ENCODE results near the gene AKAP8L.
"Not testable (repeated sequence)": the region's sequence is repeated elsewhere in the genome, so short reads cannot be mapped to it uniquely, and the experiment has no call there.

AKAP8L gene

DNA sequence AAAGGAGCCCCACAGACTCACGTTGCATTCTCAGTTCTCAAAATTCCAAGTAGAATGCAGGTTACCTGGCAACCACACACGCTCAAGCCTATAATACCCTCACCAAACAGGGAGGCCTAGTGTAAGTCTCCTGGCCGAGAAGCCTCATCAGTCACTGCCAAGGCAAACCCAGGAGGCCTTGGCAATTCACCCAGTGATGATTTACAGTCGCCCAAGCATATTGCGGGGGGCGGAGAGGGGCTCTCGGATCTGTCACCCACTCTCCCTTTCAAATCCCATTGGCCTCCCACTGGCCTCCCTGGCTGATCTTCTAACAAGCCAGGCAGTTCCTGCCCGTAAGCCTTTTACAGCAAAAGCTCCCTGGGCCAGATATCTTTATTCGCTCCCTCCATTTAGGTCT lies 1.1 kb downstream of the AKAP8L start:
- DNase-seq (ENCODE audit: low read depth in 2 of 2) = no peak

GRCh38 chr19:15412832-15413231 lies 6.0 kb downstream of the AKAP8L start:
- no peak for DNase-seq (ENCODE audit: low read depth in 2 of 2)

DNA sequence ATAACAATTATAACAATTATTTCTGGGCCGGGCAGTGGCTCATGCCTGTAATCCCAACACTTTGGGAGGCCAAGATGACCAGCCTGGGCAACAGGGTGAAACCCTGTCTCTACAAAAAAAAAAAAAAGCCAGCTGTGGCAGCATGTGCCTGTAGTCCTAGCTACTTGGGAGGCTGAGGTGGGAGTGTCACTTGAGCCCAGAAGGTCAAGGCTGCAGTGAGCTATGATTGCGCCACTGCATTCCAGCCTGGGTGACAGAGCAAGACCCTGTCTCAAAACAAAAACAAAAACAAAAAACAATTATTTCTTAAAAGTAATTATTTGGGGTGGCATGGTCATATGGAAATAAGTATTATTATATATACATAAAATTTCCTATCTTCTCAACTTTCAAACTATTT lies 7.4 kb downstream of the AKAP8L start:
- not testable (repeated sequence) for DNase-seq (ENCODE audit: low read depth in 2 of 2)

- no peak for DNase-seq (ENCODE audit: low read depth in 2 of 2)
Measured at GRCh38 chr19:15404780-15405211, 14.0 kb downstream of the AKAP8L start.

DNA sequence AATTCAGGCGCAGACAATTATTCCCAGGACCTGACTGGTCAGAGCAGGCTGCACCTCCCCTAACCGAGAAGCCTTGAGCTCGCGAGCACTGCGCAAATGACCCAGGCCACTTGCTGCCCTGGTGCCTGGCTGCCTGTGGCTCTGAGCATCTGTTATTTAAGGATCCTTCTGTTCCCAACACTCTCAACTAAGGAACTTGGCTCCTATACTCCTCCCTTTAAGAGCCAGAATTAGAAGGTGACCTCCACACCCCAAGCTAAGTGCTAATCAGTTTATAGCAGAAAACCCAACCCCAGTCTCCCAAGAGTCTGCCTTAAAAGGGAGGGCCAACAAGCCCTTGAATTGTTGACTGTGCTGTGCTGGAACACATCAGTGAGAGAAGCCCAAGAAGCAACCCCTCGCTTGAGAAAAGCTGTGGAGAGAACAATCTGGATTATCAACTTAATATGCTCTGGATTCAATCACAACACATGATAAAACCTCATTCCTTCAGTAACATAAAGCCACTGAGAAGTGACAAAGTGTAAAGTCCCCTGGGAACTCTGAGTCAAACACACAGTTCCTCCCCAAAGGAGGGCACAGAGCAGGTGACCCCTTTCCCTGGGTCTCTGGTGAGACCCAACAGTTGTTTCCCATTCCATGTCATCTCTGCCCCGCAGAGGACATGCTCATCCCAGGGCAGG lies 14.6 kb downstream of the AKAP8L start:
- no peak for DNase-seq (ENCODE audit: low read depth in 2 of 2)

DNA sequence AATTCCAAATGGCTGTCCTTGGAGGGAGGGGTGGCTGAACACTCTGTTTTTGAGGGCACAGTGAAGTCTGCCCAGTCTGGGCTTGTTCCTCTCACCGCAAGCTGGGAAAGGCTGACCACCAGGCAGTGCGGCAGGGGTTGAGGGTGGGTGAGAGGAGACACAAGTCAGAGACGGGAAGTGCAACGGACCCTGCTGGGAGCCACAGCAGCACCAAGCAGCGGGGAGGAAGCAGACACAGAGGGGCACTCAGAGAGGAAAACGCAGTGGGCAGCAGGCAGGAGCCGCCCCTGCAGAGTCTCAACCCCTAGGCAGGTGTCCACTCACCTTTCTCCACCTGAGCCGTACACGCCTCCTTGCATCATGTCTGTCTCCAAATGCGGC lies 15.6 kb downstream of the AKAP8L start:
- DNase-seq (ENCODE audit: low read depth in 2 of 2) = no peak

DNA sequence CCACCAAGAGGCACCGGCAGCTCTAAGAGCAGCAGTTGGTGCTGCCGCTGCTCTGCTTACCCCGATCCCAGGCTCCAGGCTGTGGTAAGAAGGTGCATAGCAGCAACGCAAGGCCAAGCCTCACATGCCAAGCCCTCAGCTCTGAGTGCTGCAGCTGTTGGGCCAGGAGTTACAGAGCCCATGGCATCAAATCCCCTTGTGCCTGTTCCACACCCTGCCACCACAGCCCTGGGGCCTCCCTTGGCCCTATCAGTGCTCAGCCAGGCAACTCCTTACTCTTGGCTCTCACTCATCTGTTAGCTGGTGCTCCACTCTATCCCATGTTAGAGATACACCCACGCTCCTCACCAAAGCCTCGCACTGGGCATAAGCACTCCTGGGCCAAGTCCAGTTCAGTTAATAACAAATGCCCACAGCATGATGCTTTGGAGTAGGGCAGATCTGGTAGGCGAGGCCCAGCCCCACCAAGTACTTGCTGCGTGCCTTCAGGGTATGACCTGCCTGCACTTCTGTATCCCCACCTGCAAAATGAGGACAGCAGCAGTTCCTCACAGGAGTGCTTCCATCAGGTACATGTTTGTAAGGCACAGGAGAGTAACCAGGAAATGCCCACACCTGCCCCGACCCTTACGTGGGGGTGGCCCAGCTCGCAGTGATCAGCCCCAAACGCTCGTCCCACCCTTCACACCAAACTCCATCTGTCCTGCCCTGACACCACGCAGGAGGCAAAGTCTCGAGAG lies 16.2 kb downstream of the AKAP8L start:
- no peak for DNase-seq (ENCODE audit: low read depth in 2 of 2)

GRCh38 chr19:15401397-15401710 lies 17.4 kb downstream of the AKAP8L start:
- no peak for DNase-seq (ENCODE audit: low read depth in 2 of 2)

DNA sequence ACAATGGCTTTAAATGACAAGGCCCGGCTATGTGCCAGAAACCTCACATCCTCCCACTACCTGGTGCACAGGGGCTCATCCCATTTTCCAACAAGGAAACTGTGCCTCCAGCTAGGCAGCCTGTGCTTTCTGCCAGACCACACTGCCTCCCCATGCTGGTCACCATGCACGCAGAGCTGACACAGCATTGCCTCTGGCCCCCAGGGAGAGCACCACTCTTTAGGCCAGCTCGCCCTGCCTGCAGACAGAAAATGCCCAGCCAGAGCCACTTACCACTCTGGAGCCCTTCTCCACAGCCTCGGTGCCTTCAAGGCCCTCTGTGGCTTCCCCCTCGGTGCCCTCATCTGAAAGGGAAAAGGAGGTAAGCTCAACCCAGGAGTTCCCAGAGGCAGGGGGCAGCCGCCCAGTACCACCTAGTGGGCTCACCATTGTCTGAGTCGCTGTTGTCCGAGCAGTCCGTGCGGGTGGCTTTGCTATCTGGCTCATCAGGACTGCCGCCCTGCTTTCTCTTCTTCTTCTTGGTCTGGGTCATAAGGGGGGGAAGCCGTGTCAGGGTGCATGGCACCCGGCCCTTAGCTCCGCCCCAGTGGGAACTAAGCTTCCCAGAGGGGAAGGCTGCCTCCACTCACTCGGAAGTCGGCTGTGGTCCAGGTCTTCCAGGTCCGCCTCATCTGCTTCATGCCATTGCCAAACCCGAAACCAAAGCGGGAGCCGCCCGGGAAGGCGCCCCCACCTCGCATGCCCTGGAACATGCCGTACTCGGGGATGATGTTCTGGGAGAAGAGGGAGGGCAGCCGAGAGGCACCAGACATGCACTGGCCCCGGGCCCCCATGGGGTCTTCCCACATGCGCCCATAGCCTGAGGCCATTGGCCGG lies 18.0 kb downstream of the AKAP8L start:
- no peak for DNase-seq (ENCODE audit: low read depth in 2 of 2)

GRCh38 chr19:15399635-15400034 lies 19.2 kb downstream of the AKAP8L start:
- DNase-seq (ENCODE audit: low read depth in 2 of 2) = no peak

DNA sequence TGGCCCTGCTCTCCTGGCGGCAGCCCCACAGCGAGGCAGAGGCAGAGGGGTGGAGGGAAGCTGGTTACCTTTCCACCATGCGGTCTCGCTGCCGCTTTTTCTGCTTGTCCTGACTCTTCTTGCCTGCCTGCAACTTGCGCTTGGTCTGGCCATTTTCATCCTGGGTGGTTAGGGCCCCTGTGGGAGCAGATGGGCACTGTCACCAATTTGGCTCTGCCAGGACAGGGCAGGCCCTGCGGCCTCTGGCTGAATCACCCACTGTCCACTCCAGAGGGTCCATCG lies 19.6 kb downstream of the AKAP8L start:
- DNase-seq (ENCODE audit: low read depth in 2 of 2) = no peak

GRCh38 chr19:15398501-15399233 lies 20.1 kb downstream of the AKAP8L start:
- DNase-seq (ENCODE audit: low read depth in 2 of 2) = no peak

- DNase-seq (ENCODE audit: low read depth in 2 of 2) = no peak
Measured at GRCh38 chr19:15397782-15398181, 21.0 kb downstream of the AKAP8L start.

- no peak for DNase-seq (ENCODE audit: low read depth in 2 of 2)
Measured at GRCh38 chr19:15397236-15397635, 21.6 kb downstream of the AKAP8L start.

- no peak for DNase-seq (ENCODE audit: low read depth in 2 of 2)
Measured at GRCh38 chr19:15396436-15396835, 22.4 kb downstream of the AKAP8L start.

DNA sequence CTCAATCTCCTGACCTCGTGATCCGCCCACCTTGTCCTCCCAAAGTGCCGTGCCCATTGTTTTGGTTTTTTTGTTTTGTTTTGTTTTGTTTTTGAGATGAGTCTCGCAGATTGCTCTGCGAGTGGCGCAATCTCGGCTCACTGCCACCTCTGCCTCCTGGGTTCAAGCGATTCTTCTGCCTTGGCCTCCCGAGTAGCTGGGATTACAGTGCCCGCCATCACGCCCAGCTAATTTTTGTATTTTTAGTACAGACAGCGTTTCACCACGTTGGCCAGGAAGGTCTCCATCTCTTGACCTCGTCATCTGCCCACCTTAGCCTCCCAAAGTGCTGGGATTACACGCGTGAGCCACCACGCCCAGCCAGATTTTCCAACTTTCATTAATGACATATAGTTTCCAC lies 23.5 kb downstream of the AKAP8L start:
- DNase-seq (ENCODE audit: low read depth in 2 of 2) = not testable (repeated sequence)

DNA sequence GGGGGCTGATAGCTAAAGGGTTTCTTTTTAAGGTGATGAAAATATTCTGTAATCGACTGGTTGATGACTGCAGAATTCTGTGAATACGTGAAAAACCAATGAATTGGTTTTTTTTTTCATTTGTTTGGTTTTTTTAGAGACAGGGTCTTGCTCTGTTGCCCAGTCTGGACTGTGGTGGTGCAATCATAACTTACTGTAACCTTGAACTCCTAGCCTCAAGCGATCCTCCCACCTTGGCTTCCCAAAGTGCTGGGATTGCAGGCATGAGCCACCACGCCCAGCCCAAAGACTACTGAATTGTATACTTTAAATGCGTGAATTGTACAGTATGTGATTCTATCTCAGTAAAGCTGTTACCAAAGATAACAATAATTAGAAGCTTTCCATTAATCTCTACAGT lies 24.4 kb downstream of the AKAP8L start:
- DNase-seq (ENCODE audit: low read depth in 2 of 2) = no peak

- no peak for DNase-seq (ENCODE audit: low read depth in 2 of 2)
Measured at GRCh38 chr19:15393963-15394362, 24.8 kb downstream of the AKAP8L start.

- no peak for DNase-seq (ENCODE audit: low read depth in 2 of 2)
Measured at GRCh38 chr19:15390814-15391213, 28.0 kb downstream of the AKAP8L start.

DNA sequence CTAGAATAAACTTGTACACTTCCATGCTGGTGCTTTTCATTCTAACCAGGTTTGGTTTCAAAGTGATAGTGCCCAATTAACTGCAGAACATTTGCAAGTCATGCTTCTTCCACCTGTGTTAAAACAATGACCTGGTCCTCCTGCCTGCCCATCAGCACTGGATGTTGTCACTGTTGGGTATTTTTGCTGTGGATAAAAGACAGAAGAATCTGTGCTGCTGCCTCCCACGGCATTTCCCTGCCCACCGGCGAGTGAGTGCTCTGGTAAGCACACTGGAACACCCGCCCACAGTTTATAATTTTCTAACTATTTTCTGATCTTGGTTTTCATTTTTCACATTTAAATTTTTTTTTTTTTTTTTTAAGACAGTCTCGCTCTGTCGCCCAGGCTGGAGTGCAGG lies 36.9 kb downstream of the AKAP8L start:
- DNase-seq (ENCODE audit: low read depth in 2 of 2) = no peak

DNA sequence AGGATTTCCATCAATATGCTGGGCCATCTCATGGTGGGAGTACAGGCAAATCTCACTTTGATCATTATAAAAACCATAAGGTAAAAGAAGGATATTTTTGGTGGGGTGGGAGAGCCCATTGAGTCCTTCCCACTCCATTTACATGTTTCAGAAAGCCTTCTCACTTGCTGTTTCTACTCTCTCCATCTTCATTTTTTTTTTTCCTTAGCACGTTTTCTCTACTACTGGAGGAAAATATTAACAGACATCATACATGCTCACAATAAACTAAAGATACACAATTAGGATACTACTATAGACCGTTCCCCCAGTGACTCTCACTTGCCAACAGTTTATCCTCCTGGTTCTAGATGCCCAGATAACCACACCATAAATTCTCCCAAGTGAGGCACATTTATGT lies 37.4 kb downstream of the AKAP8L start:
- no peak for DNase-seq (ENCODE audit: low read depth in 2 of 2)

DNA sequence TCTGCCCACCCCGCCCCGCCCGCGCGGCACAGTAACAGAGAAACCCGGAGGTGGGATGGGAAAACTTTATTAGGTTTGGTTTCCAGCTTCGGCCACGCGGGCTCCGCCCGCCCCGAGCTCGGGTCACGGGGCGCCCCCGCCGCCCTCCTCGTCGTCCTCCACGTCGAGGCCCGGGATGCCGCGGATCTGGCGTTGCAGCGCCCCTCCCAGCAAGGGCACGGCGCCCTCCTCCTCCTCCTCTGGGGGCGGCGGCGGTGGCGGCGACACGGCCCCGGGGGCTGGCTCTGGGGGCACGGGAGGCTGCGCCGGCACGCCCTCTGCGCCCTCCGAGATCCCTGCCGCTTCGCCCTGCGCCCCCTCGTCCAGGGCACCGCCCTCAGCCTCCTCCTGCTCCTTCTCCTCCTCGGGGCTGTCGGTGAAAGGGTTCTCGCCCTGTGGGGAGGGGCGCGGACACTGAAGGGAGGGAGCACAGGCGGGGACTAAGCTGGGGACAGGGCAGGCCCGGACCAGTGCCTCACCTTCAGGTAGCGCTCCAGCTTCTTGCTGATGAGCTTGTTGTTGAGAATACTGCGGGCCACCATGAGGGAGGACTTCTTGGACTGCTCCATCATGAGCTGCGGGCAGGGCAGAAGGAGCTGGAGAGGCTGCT lies 38.7 kb downstream of the AKAP8L start:
- no peak for DNase-seq (ENCODE audit: low read depth in 2 of 2)
